K562 (cell line): Measurements from ENCODE around the gene PHC3. TPM values are rescaled to one million over a fixed set of nuclear protein-coding genes. Genes with fewer than 3 reads are reported as not detected.

Experiments
- C11orf30 ChIP-seq: fragments of 450-650 bp; IDR thresholded peaks from 2 replicates; pipeline ENCODE4 v1.6.1; 2016; ENCODE audit warnings: low read depth, mild to moderate bottlenecking
- CTBP1 ChIP-seq: fragments of 450-650 bp; IDR thresholded peaks from 2 replicates; pipeline ENCODE4 v1.6.1; 2016; ENCODE audit warnings: borderline replicate concordance
- EGR1 ChIP-seq: fragments of 450-650 bp; conservative IDR thresholded peaks from 2 replicates; pipeline ENCODE4 v1.6.1; 2017; ENCODE audit warnings: mild to moderate bottlenecking
- ESRRA ChIP-seq: fragments of 450-650 bp; IDR thresholded peaks from 2 replicates; pipeline ENCODE4 v1.6.1; 2014; ENCODE audit warnings: low read depth, mild to moderate bottlenecking, moderate library complexity, borderline replicate concordance
- FOXA1 ChIP-seq: fragments of 450-650 bp; IDR thresholded peaks from 2 replicates; pipeline ENCODE4 v1.6.1; 2016; ENCODE audit warnings: mild to moderate bottlenecking, borderline replicate concordance
- GTF2E2 ChIP-seq: fragments of 200-800 bp; sonication (Bioruptor generic); IDR thresholded peaks from 2 replicates; pipeline ENCODE4 v1.6.1; 2016; ENCODE audit warnings: missing genetic modification characterization, missing compliant biosample characterization
- HLTF ChIP-seq: fragments of 450-650 bp; IDR thresholded peaks from 2 replicates; pipeline ENCODE4 v1.6.1; 2016
- KHSRP ChIP-seq: fragments of 450-650 bp; IDR thresholded peaks from 2 replicates; pipeline ENCODE4 v1.6.1; 2017
- MAZ ChIP-seq, 2 experiments: fragments of 450-650 bp in 1 of 2; sonication (generic) in 1 of 2; formaldehyde crosslinking; IDR thresholded peaks in 1 of 2; conservative IDR thresholded peaks in 1 of 2; 2 replicates each; pipeline versions ENCODE4 v1.4.0 to v1.5.0; 2020; ENCODE audit warnings: mild to moderate bottlenecking in 1 of 2, missing genetic modification reagents in 1 of 2
- MYNN ChIP-seq, 2 experiments: sonication (generic); formaldehyde crosslinking in 1 of 2; IDR thresholded peaks; 2 replicates each; pipeline versions ENCODE4 v1.5.0 to v1.6.1; 2016 to 2020; ENCODE audit warnings: antibody characterized with exemption in 1 of 2, missing genetic modification reagents in 1 of 2
- NFIX ChIP-seq: fragments of 250-450 bp; sonication (Bioruptor Pico); IDR thresholded peaks from 2 replicates; pipeline ENCODE4 v1.4.0; 2020; ENCODE audit warnings: low read depth, mild to moderate bottlenecking, moderate library complexity
- RBM39 ChIP-seq: fragments of 200-400 bp; formaldehyde crosslinking; optimal IDR thresholded peaks from 2 replicates; pipeline ENCODE3; 2018; ENCODE audit warnings: low read depth, low read length
- SRF ChIP-seq, 2 experiments: fragments of 250-450, 450-650 bp in 1 of 2; sonication (Bioruptor Pico) in 1 of 2; sonication (generic) in 1 of 2; formaldehyde crosslinking; IDR thresholded peaks; 2 replicates each; pipeline versions ENCODE4 v1.5.0 to v1.5.1; 2020 to 2022; ENCODE audit warnings: mild to moderate bottlenecking in 1 of 2, missing genetic modification reagents in 1 of 2
- SRSF9 ChIP-seq: fragments of 200-400 bp; formaldehyde crosslinking; IDR thresholded peaks from 2 replicates; pipeline ENCODE4 v1.6.1; 2017; ENCODE audit warnings: low read depth, low read length, borderline replicate concordance
- TBL1XR1 ChIP-seq, 2 experiments: IDR thresholded peaks; 2 replicates each; pipeline ENCODE4 v1.6.1; 2012; ENCODE audit warnings: improper control_type of control experiment in 2 of 2, low read length in 2 of 2, mild to moderate bottlenecking in 1 of 2
- TCF7 ChIP-seq: sonication (generic); IDR thresholded peaks from 2 replicates; pipeline ENCODE4 v1.6.1; 2016; ENCODE audit warnings: antibody characterized with exemption, borderline replicate concordance
- TOE1 ChIP-seq, 2 experiments: fragments of 450-650 bp in 1 of 2; sonication (generic) in 1 of 2; formaldehyde crosslinking in 1 of 2; IDR thresholded peaks; 2 replicates each; pipeline versions ENCODE4 v1.7.1 to v1.8.0; 2016 to 2022; ENCODE audit warnings: borderline replicate concordance in 2 of 2, mild to moderate bottlenecking in 2 of 2, antibody characterized with exemption in 1 of 2, inconsistent platforms in 1 of 2, low read depth in 1 of 2, missing genetic modification reagents in 1 of 2, moderate library complexity in 1 of 2
- YY1 ChIP-seq, 3 experiments: IDR thresholded peaks; 2 replicates each; pipeline ENCODE4 v1.6.1; 2011; ENCODE audit warnings: low read length in 2 of 3, mild to moderate bottlenecking in 2 of 3, moderate library complexity in 2 of 3, borderline replicate concordance in 1 of 3, control low read depth in 1 of 3, low read depth in 1 of 3; ENCODE audit not compliant: insufficient read depth in 3 of 3, insufficient replicate concordance in 2 of 3, control insufficient read depth in 1 of 3, insufficient read length in 1 of 3; ENCODE audit errors: extremely low read depth in 1 of 3
- ZBTB7A ChIP-seq: IDR thresholded peaks from 2 replicates; pipeline ENCODE4 v1.6.1; 2011; ENCODE audit warnings: low read depth, mild to moderate bottlenecking, low read length, moderate library complexity, borderline replicate concordance; ENCODE audit not compliant: control insufficient read depth
- ZC3H8 ChIP-seq: fragments of 450-650 bp; IDR thresholded peaks from 2 replicates; pipeline ENCODE4 v1.6.1; 2017
- ZFX ChIP-seq: sonication (generic); formaldehyde crosslinking; IDR thresholded peaks from 2 replicates; pipeline ENCODE4 v1.8.0; 2022; ENCODE audit warnings: mild to moderate bottlenecking, missing genetic modification reagents, moderate library complexity
- ZKSCAN1 ChIP-seq: fragments of 150-350 bp; IDR thresholded peaks from 2 replicates; pipeline ENCODE4 v1.6.1; 2016; ENCODE audit warnings: low read depth, low read length
- ZNF316 ChIP-seq: fragments of 450-650 bp; IDR thresholded peaks from 2 replicates; pipeline ENCODE4 v1.6.1; 2016
- ZNF324 ChIP-seq: fragments of 250-450 bp; sonication (Bioruptor Pico); IDR thresholded peaks from 2 replicates; pipeline ENCODE4 v1.4.0; 2020; ENCODE audit warnings: mild to moderate bottlenecking
- ZNF507 ChIP-seq: conservative IDR thresholded peaks from 2 replicates; pipeline ENCODE4 v1.6.1; 2017; ENCODE audit warnings: missing genetic modification characterization, missing compliant biosample characterization
- ZNF699 ChIP-seq: fragments of 250-450 bp; sonication (Bioruptor Pico); IDR thresholded peaks from 2 replicates; pipeline ENCODE4 v1.8.0; 2021; ENCODE audit warnings: mild to moderate bottlenecking, moderate library complexity; ENCODE audit not compliant: insufficient replicate concordance
- polyA plus RNA-seq, 8 experiments: library from polyadenylated mRNA; depleted of rRNA in 4 of 8; stranded (reverse) in 5 of 8; unstranded in 3 of 8; fragments of >200 nt; fragmentation: Nextera tagmentation in 2 of 8; fragmentation: Illumina TruSeq in 1 of 8; extraction: Ambion mirVana in 2 of 8; extraction: Trizol in 1 of 8; gene quantifications; 2 replicates each; pipeline versions ENCODE4 v1.2.1 to v1.2.3, GENCODE V29; 2011 to 2014; ENCODE audit warnings: inconsistent platforms in 1 of 8, missing spikeins in 1 of 8
- total RNA-seq, 7 experiments: library from RNA; depleted of rRNA in 6 of 7; stranded (reverse); fragments of >200 nt in 6 of 7; fragmentation: Illumina TruSeq in 2 of 7; extraction: Trizol in 2 of 7; gene quantifications; 2 replicates each; pipeline versions ENCODE4 v1.2.1 to v1.2.3, GENCODE V29; 2011 to 2021; ENCODE audit warnings: low replicate concordance in 1 of 7
- TF ChIP-seq, protein P1 (sequence below), 2 experiments: fragments of 200-800 bp in 1 of 2; sonication (Bioruptor generic) in 1 of 2; sonication (generic) in 1 of 2; formaldehyde crosslinking in 1 of 2; IDR thresholded peaks in 1 of 2; conservative IDR thresholded peaks in 1 of 2; 2 replicates each; pipeline versions ENCODE4 v1.5.0 to v1.6.1; 2016 to 2020; ENCODE audit warnings: missing compliant biosample characterization in 1 of 2, missing genetic modification characterization in 1 of 2, missing genetic modification reagents in 1 of 2

PHC3 gene
- total and polyA plus RNA-seq, 9 of the 15 experiments (the other 6 are each of a cell fraction or from before 2014, with no cell fraction given) = 3.1 to 21.6 (median 10.5) TPM

DNA sequence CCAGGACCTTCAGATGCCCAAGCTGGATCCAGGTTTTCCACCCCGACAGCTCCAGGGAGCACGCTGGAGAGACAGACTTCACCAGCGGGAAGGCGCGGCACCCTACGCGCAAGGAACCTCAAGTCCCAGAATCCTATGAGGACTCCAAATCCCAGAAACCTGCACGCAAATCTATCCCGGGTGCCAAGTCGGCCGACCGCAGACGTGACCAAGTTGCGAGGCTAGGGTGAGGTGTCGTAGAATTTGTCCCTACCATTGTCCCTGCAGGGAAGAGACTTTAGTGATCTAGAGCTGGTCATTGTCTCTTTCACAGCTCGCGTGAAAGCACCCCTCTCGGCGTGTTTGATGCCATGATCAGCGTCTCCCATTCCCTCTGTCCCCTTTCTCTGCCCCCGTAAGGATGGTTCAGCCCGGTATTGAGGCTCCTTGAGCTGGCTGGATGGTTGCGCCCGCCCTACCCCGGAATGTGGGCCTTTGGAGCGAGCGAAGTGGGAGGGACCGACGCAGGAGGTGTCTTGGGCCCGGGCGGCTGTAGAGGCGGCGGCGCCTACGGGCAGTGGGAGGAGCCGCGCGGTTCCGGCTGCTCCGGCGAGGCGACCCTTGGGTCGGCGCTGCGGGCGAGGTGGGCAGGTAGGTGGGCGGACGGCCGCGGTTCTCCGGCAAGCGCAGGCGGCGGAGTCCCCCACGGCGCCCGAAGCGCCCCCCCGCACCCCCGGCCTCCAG, 40.6 kb upstream of the PHC3 start, which contains the start of gene PRKCI (continued):
- TF ChIP-seq EGR1 (peak; percentile 71; the same call in 1 of the 2 replicates), TCF7 (peak; percentile 48; the same call in 1 of the 2 replicates), ZBTB7A (0 out of 2 replicates have a peak, but pooled peaks have one; percentile 23), CTBP1 (peak; percentile 77), ZNF699 (no peak), RBM39 (no peak), C11orf30 (no peak), NFIX (CRISPR knock-in tag) (peak; percentile 36; the same call in 1 of the 2 replicates), ZNF316 (no peak), ZKSCAN1 (no peak), ZNF507 (tag) (no peak), SRF (CRISPR knock-in tag; IDR thresholded peaks at IDR 0.05) (peak in 1 of 2 experiments; percentile 54; a peak in 1 of 4 replicates), ESRRA (peak; percentile 97; the same call in 1 of the 2 replicates), KHSRP (peak; percentile 62; the same call in 1 of the 2 replicates), TOE1 (IDR thresholded peaks at IDR 0.05; ENCODE audit: borderline replicate concordance) (peak; percentile 98), TOE1 (CRISPR knock-in tag; IDR thresholded peaks at IDR 0.05; ENCODE audit: borderline replicate concordance, low read depth) (no peak), MAZ (CRISPR knock-in tag; conservative IDR thresholded peaks at IDR 0.05 in 1 of 2, IDR thresholded peaks at IDR 0.05 in 1 of 2) (peak; percentile 73 to 75), GTF2E2 (tag) (no peak), TBL1XR1 (IDR thresholded peaks at IDR 0.05; ENCODE audit: low read length in 2 of 2) (peak; percentile 53 to 62; a peak in 3 of 4 replicates), MYNN (IDR thresholded peaks at IDR 0.05) (no peak), MYNN (CRISPR knock-in tag; IDR thresholded peaks at IDR 0.05) (no peak), ZNF324 (CRISPR knock-in tag) (no peak), ZC3H8 (0 out of 2 replicates have a peak, but pooled peaks have one; percentile 48), SRSF9 (no peak), ZFX (CRISPR knock-in tag) (peak; percentile 93), FOXA1 (no peak), HLTF (0 out of 2 replicates have a peak, but pooled peaks have one; percentile 31), YY1 (IDR thresholded peaks at IDR 0.05; ENCODE audit: borderline replicate concordance in 1 of 3, control insufficient read depth in 1 of 3, extremely low read depth in 1 of 3, insufficient read depth in 3 of 3, insufficient read length in 1 of 3, insufficient replicate concordance in 2 of 3, low read depth in 1 of 3, low read length in 2 of 3) (peak in 2 of 3 experiments; percentile 58 to 67)
- TF ChIP-seq, protein P1, sequence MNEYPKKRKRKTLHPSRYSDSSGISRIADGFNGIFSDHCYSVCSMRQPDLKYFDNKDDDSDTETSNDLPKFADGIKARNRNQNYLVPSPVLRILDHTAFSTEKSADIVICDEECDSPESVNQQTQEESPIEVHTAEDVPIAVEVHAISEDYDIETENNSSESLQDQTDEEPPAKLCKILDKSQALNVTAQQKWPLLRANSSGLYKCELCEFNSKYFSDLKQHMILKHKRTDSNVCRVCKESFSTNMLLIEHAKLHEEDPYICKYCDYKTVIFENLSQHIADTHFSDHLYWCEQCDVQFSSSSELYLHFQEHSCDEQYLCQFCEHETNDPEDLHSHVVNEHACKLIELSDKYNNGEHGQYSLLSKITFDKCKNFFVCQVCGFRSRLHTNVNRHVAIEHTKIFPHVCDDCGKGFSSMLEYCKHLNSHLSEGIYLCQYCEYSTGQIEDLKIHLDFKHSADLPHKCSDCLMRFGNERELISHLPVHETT (CRISPR knock-in tag; conservative IDR thresholded peaks at IDR 0.05 in 1 of 2, IDR thresholded peaks at IDR 0.05 in 1 of 2) = peak in 1 of 2 experiments; percentile 43; a peak in 1 of 4 replicates
